SK-N-SH (cell line): ENCODE results near the gene FMN2. TPM values are rescaled to one million over a fixed set of nuclear protein-coding genes. Genes with fewer than 3 reads are reported as not detected.

ENCODE experiments used
- CTCF ChIA-PET: fragments of 300-600, 350-600 bp; formaldehyde crosslinking; extraction: SDS; loops from one replicate; lab custom pipeline; 2021; lab: Yijun Ruan, JAX
- POLR2A ChIA-PET: fragments of 350-600 bp; sonication (Branson Sonifier 250); formaldehyde crosslinking; extraction: SDS; loops from one replicate; lab custom pipeline; 2020; ENCODE audit warnings: antibody characterized with exemption, inconsistent platforms; lab: Yijun Ruan, JAX
- DNase-seq: peaks from one replicate; pipeline ENCODE4 v3.0.0; 2012
- H2AFZ ChIP-seq: fragments of 200-600 bp; sonication (generic); 2 replicates; pipeline ENCODE4 v1.8.1; 2016; ENCODE audit warnings: antibody characterized with exemption, mild to moderate bottlenecking, low read depth
- H3F3A ChIP-seq: fragments of 200-600 bp; sonication (generic); replicated peaks from 2 replicates; pipeline ENCODE3; 2016; ENCODE audit warnings: antibody characterized with exemption, mild to moderate bottlenecking; ENCODE audit not compliant: insufficient read depth
- H3K27ac ChIP-seq, 2 experiments: fragments of 200-500 bp in 1 of 2; fragments of 200-600 bp in 1 of 2; sonication (Bioruptor generic) in 1 of 2; sonication (generic), shearing (Covaris generic) in 1 of 2; 2 replicates each; pipeline versions ENCODE4 v1.5.1 to v1.6.1; 2014 to 2016; ENCODE audit warnings: low read depth in 2 of 2, inconsistent platforms in 1 of 2, low read length in 1 of 2, mild to moderate bottlenecking in 1 of 2, mixed read lengths in 1 of 2
- H3K27me3 ChIP-seq: fragments of 200-600 bp; sonication (generic), shearing (Covaris generic); 2 replicates; pipeline ENCODE4 v1.6.1; 2016; ENCODE audit warnings: mixed run types; ENCODE audit not compliant: insufficient read depth
- H3K36me3 ChIP-seq, 2 experiments: fragments of 200-500 bp in 1 of 2; fragments of 200-600 bp in 1 of 2; sonication (Bioruptor generic) in 1 of 2; sonication (generic) in 1 of 2; replicated peaks in 1 of 2; 2 replicates each; pipeline versions ENCODE3 to v1.5.1; 2014 to 2016; ENCODE audit warnings: low read length in 1 of 2, mild to moderate bottlenecking in 1 of 2; ENCODE audit not compliant: insufficient read depth in 2 of 2, control insufficient read depth in 1 of 2
- H3K4me1 ChIP-seq, 2 experiments: fragments of 200-500 bp in 1 of 2; fragments of 200-600 bp in 1 of 2; sonication (Bioruptor generic) in 1 of 2; sonication (generic), shearing (Covaris generic) in 1 of 2; 2 replicates each; pipeline versions ENCODE4 v1.5.1 to v1.6.1; 2014 to 2016; ENCODE audit warnings: low read depth in 1 of 2, low read length in 1 of 2, mixed run types in 1 of 2; ENCODE audit not compliant: insufficient read depth in 2 of 2, control insufficient read depth in 1 of 2
- H3K4me2 ChIP-seq: fragments of 200-600 bp; sonication (generic), shearing (Covaris generic); 2 replicates; pipeline ENCODE4 v1.6.1; 2017; ENCODE audit warnings: mixed run types
- H3K4me3 ChIP-seq, 2 experiments: fragments of 200-500 bp in 1 of 2; fragments of 200-600 bp in 1 of 2; sonication (Bioruptor generic) in 1 of 2; sonication (generic), shearing (Covaris generic) in 1 of 2; 2 replicates each; pipeline versions ENCODE4 v1.5.1 to v1.8.1; 2014 to 2016; ENCODE audit warnings: low read depth in 2 of 2, inconsistent platforms in 1 of 2, low read length in 1 of 2, mild to moderate bottlenecking in 1 of 2, mixed read lengths in 1 of 2, moderate library complexity in 1 of 2
- H3K79me2 ChIP-seq: fragments of 200-600 bp; sonication (generic); 2 replicates; pipeline ENCODE4 v1.8.1; 2017; ENCODE audit warnings: mild to moderate bottlenecking; ENCODE audit not compliant: insufficient read depth
- H3K9ac ChIP-seq: fragments of 200-600 bp; sonication (generic); 2 replicates; pipeline ENCODE4 v1.6.1; 2017; ENCODE audit warnings: mixed run types
- H3K9me2 ChIP-seq: fragments of 200-600 bp; sonication (generic); 2 replicates; pipeline ENCODE4 v1.6.1; 2017; ENCODE audit warnings: mixed run types
- H3K9me3 ChIP-seq: fragments of 200-600 bp; sonication (generic); 2 replicates; pipeline ENCODE4 v1.6.1; 2017; ENCODE audit warnings: mixed run types, mild to moderate bottlenecking, moderate library complexity
- H4K20me1 ChIP-seq: fragments of 200-600 bp; sonication (generic); 2 replicates; pipeline ENCODE4 v1.6.1; 2017; ENCODE audit warnings: mild to moderate bottlenecking, mixed run types; ENCODE audit not compliant: insufficient read depth
- CTCF ChIP-seq: fragments of 200-600 bp; sonication (generic); IDR thresholded peaks from 2 replicates; pipeline ENCODE4 v1.6.1; 2017; ENCODE audit warnings: antibody characterized with exemption, mild to moderate bottlenecking, moderate library complexity
- EZH2phosphoT487 ChIP-seq: fragments of 200-600 bp; sonication (generic); IDR thresholded peaks from 2 replicates; pipeline ENCODE4 v1.6.1; 2017; ENCODE audit warnings: low read depth, mixed run types, mild to moderate bottlenecking, antibody characterized with exemption, moderate library complexity, borderline replicate concordance
- FOXJ3 ChIP-seq: sonication (generic); formaldehyde crosslinking; IDR thresholded peaks from 2 replicates; pipeline ENCODE4 v1.5.1; 2020; ENCODE audit warnings: mild to moderate bottlenecking, missing genetic modification reagents
- GATA2 ChIP-seq: sonication (generic); formaldehyde crosslinking; IDR thresholded peaks from 2 replicates; pipeline ENCODE4 v1.5.0; 2020; ENCODE audit warnings: mild to moderate bottlenecking, missing genetic modification reagents
- IRF3 ChIP-seq: fragments of 150-350 bp; IDR thresholded peaks from 2 replicates; pipeline ENCODE4 v1.6.1; 2016; ENCODE audit warnings: mild to moderate bottlenecking, low read depth, low read length
- JUND ChIP-seq: IDR thresholded peaks from 2 replicates; pipeline ENCODE4 v1.4.0; 2012
- MAX ChIP-seq: IDR thresholded peaks from 2 replicates; pipeline ENCODE4 v1.4.0; 2012; ENCODE audit warnings: low read depth
- MEF2A ChIP-seq: IDR thresholded peaks from 2 replicates; pipeline ENCODE4 v1.4.0; 2012; ENCODE audit warnings: low read depth, borderline replicate concordance
- NRF1 ChIP-seq: IDR thresholded peaks from 2 replicates; pipeline ENCODE4 v1.6.1; 2012; ENCODE audit warnings: low read depth, mild to moderate bottlenecking, low read length
- RAD21 ChIP-seq: IDR thresholded peaks from 2 replicates; pipeline ENCODE4 v1.6.1; 2012; ENCODE audit warnings: mild to moderate bottlenecking, low read length
- SIN3A ChIP-seq: IDR thresholded peaks from 2 replicates; pipeline ENCODE4 v1.6.1; 2012; ENCODE audit warnings: low read depth, mild to moderate bottlenecking, low read length, moderate library complexity, borderline replicate concordance
- TCF12 ChIP-seq: IDR thresholded peaks from 2 replicates; pipeline ENCODE4 v1.4.0; 2012
- TEAD4 ChIP-seq: IDR thresholded peaks from 2 replicates; pipeline ENCODE4 v1.4.0; 2012; ENCODE audit warnings: mild to moderate bottlenecking, borderline replicate concordance; ENCODE audit not compliant: insufficient read depth
- USF2 ChIP-seq: fragments of 150-350 bp; IDR thresholded peaks from 2 replicates; pipeline ENCODE4 v1.6.1; 2017; ENCODE audit warnings: antibody characterized with exemption, low read length, low read depth, borderline replicate concordance
- WGBS: methylation state at CpG from one replicate; pipeline ENCODE4 v1.1.6; 2017; ENCODE audit warnings: low lambda C conversion rate; 5-methylcytosine and 5-hydroxymethylcytosine counted together
- polyA plus RNA-seq, 3 experiments: library from polyadenylated mRNA; depleted of rRNA; stranded (reverse); fragments of >200 nt; gene quantifications; 2 replicates each; pipeline ENCODE4 v1.2.3, GENCODE V29; 2012

FMN2 gene
- polyA plus RNA-seq, 1 of the 3 experiments (the other 2 are of a cell fraction), result 7.2 TPM

- WGBS, result 97% methylated on average over 2 of the region's 2 CpGs
- H3K9me3 ChIP-seq, result no peaks in the 10 kb centered on the region
- peaks cover 0 to 3% of the 10 kb centered on the region in 2 experiments; a peak in 1 of 4 replicates for H3K4me1 ChIP-seq
- no peaks in the 10 kb centered on the region for H3K9me2 ChIP-seq
- ChIA-PET CTCF (interaction anchor here (0.9 to 5.5 kb wide), 4 partner anchors 21 to 122 kb away, joined by 3 to 58 read pairs (median 12); partner anchors contain the start of gene FMN2), POLR2A (no interaction called here)
- H3K79me2 ChIP-seq, result peaks cover 41% of the 10 kb centered on the region; the same call in 1 of the 2 replicates
- H2AFZ ChIP-seq, result no peak overlapping the region
- no peak overlapping the region for H3K27ac ChIP-seq
- no peak overlapping the region for H3K4me3 ChIP-seq
- H4K20me1 ChIP-seq, result no peaks in the 10 kb centered on the region
- no peak overlapping the region for H3K4me2 ChIP-seq
- no peak for TF ChIP-seq TEAD4
- TF ChIP-seq CTCF, result no peak
- TF ChIP-seq FOXJ3 (CRISPR knock-in tag), result no peak
- no peak for TF ChIP-seq MAX
- no peak for TF ChIP-seq RAD21
- no peak for TF ChIP-seq EZH2phosphoT487
- no peak for TF ChIP-seq SIN3A
- no peak for TF ChIP-seq TCF12
- no peak for TF ChIP-seq NRF1
- no peak for TF ChIP-seq JUND
- no peak for TF ChIP-seq IRF3
- TF ChIP-seq MEF2A, result no peak
- no peak for TF ChIP-seq USF2
- no peak for TF ChIP-seq GATA2 (CRISPR knock-in tag)
- H3K36me3 ChIP-seq, result peaks cover 10 to 11% of the 10 kb centered on the region in 2 experiments
- no peak overlapping the region for H3K9ac ChIP-seq
- H3F3A ChIP-seq, result peaks cover 9% of the 10 kb centered on the region
- DNase-seq, result no peak
- no peaks in the 10 kb centered on the region for H3K27me3 ChIP-seq
Observed at GRCh38 chr1:240148333-240148732, 56.6 kb downstream of the FMN2 start.
